Measurements from ENCODE around the gene BCAS3. TPM values are rescaled to one million over a fixed set of nuclear protein-coding genes. Genes with fewer than 3 reads are reported as not detected.
"Not testable (repeated sequence)": the region's sequence is repeated elsewhere in the genome, so short reads cannot be mapped to it uniquely, and the experiment has no call there.

The BCAS3 gene
- total and polyA plus RNA-seq, 2 donors = 6.9 to 12.4 TPM

GRCh38 chr17:61359513-61359912 is 681.9 kb downstream of the BCAS3 start:
- not testable (repeated sequence) for H3K4me3 ChIP-seq (ENCODE audit: low read length in 2 of 2); H3K4me1 ChIP-seq (ENCODE audit: control insufficient read depth in 2 of 2, insufficient read depth in 2 of 2, low read length in 2 of 2); H3K27ac ChIP-seq (ENCODE audit: low read depth in 1 of 2, low read length in 1 of 2); H3K9me3 ChIP-seq (ENCODE audit: control insufficient read depth in 2 of 2, insufficient read depth in 1 of 2, low read length in 1 of 2); H3K36me3 ChIP-seq (ENCODE audit: control insufficient read depth in 2 of 2, insufficient read depth in 2 of 2, low read length in 1 of 2); H3K27me3 ChIP-seq (ENCODE audit: control insufficient read depth in 2 of 2, insufficient read depth in 1 of 2, low read length in 1 of 2); DNase-seq (ENCODE audit: low read depth in 6 of 9, low spot score in 9 of 9)
- 99% methylated on average over 9 of the region's 9 CpGs for WGBS

DNA sequence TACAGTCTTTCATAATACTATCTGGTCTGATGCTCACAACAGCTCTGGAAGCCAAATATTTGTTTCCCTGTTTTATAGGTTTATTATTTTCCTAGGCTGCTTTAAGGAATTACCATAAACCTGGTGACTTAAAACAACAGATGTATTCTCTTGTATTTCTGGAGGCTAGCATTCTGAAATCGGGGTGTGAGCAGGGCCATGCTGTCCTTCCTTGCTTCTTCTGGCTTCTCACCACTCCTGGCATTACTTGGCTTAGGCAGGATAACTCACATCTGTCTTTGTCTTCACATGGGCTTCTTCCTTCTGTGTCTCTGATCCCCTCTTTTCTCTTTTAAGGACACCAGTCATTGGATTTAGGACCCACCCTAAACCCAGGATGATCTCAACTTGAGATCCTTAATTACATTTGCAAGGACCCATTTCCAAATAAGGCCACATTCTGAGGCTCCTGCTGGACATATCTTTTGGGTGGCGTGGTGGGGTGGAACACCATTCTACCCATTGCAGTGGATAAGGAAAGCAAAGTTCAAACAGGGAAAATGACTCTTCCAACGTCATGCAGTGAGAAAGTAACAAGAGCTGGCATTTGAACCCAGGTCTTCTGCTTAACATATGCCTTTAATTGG is 682.8 kb downstream of the BCAS3 start:
- H3K27ac ChIP-seq (ENCODE audit: low read depth in 1 of 2, low read length in 1 of 2) = no peak overlapping the region
- WGBS = 97% methylated on average over 3 of the region's 3 CpGs

DNA sequence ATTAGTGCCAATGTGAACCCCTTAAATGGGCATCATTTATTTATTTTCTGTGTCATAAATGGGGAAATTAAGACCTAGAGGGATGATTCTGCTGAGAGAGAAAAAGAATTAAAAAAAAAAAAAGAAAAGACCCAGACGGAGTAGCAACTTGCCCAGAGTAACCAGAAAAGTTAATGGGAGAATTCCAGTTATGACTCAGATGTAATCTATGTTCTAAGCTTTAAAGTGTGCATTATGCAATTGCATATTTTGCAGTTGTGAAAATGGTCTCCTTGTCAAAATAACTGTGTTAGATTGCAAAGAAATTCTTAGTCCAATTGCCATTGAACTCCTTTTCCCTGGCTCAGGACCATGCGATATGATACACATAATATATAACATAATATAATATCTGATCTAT is 683.4 kb downstream of the BCAS3 start:
- Histone ChIP-seq H3K4me3 (ENCODE audit: low read length in 2 of 2) (no peak overlapping the region), H3K27me3 (ENCODE audit: control insufficient read depth in 2 of 2, insufficient read depth in 1 of 2, low read length in 1 of 2) (no peaks in the 10 kb centered on the region), H3K27ac (ENCODE audit: low read depth in 1 of 2, low read length in 1 of 2) (no peak overlapping the region), H3K4me1 (ENCODE audit: control insufficient read depth in 2 of 2, insufficient read depth in 2 of 2, low read length in 2 of 2) (no peaks in the 10 kb centered on the region), H3K9me3 (ENCODE audit: control insufficient read depth in 2 of 2, insufficient read depth in 1 of 2, low read length in 1 of 2) (no peaks in the 10 kb centered on the region), H3K36me3 (ENCODE audit: control insufficient read depth in 2 of 2, insufficient read depth in 2 of 2, low read length in 1 of 2) (no peaks in the 10 kb centered on the region)
- no peak for DNase-seq (ENCODE audit: low read depth in 6 of 9, low spot score in 9 of 9)
- over 99% methylated on average over 2 of the region's 2 CpGs for WGBS

More for the DNA sequence above, 682.8 kb downstream of the BCAS3 start:
- H3K9me3 ChIP-seq (ENCODE audit: control insufficient read depth in 2 of 2, insufficient read depth in 1 of 2, low read length in 1 of 2) = no peaks in the 10 kb centered on the region
- H3K27me3 ChIP-seq (ENCODE audit: control insufficient read depth in 2 of 2, insufficient read depth in 1 of 2, low read length in 1 of 2) = no peaks in the 10 kb centered on the region
- H3K36me3 ChIP-seq (ENCODE audit: control insufficient read depth in 2 of 2, insufficient read depth in 2 of 2, low read length in 1 of 2) = no peaks in the 10 kb centered on the region
- no peak overlapping the region for H3K4me3 ChIP-seq (ENCODE audit: low read length in 2 of 2)
- H3K4me1 ChIP-seq (ENCODE audit: control insufficient read depth in 2 of 2, insufficient read depth in 2 of 2, low read length in 2 of 2) = no peaks in the 10 kb centered on the region
- DNase-seq (ENCODE audit: low read depth in 6 of 9, low spot score in 9 of 9) = no peak

DNA sequence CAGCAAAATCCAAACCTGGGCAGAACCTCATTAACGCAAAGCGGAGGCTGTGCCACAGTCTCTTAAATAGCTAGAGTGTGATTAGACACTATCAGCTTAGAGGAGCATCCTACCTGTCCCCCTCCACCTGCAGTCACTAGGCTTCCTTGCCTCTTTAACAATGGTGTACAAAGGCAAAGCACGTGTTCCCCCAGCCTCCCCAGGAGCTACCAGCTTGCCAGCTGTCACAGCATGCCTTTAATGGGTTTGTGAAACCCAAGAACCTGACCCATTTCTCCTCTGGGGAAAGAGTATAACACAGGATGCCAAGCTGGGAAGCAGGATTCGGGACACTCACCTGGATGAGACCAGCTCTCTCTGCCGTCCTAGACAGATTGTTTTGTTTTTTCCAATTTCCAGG is 684.7 kb downstream of the BCAS3 start:
- Histone ChIP-seq H3K27ac (ENCODE audit: low read depth in 1 of 2, low read length in 1 of 2) (no peak overlapping the region), H3K4me3 (ENCODE audit: low read length in 2 of 2) (no peak overlapping the region), H3K9me3 (ENCODE audit: control insufficient read depth in 2 of 2, insufficient read depth in 1 of 2, low read length in 1 of 2) (no peaks in the 10 kb centered on the region), H3K27me3 (ENCODE audit: control insufficient read depth in 2 of 2, insufficient read depth in 1 of 2, low read length in 1 of 2) (no peaks in the 10 kb centered on the region), H3K4me1 (ENCODE audit: control insufficient read depth in 2 of 2, insufficient read depth in 2 of 2, low read length in 2 of 2) (no peaks in the 10 kb centered on the region), H3K36me3 (ENCODE audit: control insufficient read depth in 2 of 2, insufficient read depth in 2 of 2, low read length in 1 of 2) (no peaks in the 10 kb centered on the region)
- DNase-seq (ENCODE audit: low read depth in 6 of 9, low spot score in 9 of 9) = no peak
- WGBS = 96% methylated on average over 5 of the region's 5 CpGs

DNA sequence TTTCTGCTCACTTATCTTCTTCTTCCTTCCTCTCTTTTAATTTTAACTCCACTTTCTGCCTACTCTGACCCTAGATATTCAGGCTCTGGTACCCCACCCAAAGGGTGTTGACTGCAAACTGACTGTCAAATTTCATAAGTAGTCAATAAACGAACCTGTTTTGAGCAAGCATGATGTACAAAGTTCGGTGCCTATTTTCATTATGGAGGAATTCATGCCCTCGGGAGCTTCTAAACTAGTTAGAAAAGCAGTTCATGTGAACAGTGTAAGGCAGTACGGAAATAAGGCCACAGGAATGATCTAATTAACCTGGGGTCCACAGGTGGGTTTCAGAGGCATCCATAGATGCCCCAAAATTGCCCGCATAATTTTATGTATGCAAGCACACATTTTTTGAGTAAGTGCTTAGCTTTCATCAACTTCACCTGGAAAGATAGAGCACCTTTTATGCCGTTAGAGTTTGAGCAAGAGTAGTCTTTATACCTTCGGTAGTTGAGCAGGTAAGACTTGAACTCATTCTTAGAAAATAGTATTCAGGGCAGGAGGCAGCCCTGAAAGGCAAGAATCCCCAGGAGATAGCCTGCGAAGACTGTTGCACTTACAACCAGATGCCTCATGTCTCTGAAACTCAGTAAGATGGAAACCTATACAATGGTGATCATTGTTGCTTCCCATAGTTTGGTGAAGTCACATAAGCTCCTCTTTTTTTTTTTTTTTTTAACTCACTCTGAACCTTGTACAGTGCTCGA is 685.4 kb downstream of the BCAS3 start:
- WGBS = 97% methylated on average over 9 of the region's 9 CpGs
- Histone ChIP-seq H3K4me3 (ENCODE audit: low read length in 2 of 2) (no peak overlapping the region), H3K9me3 (ENCODE audit: control insufficient read depth in 2 of 2, insufficient read depth in 1 of 2, low read length in 1 of 2) (no peaks in the 10 kb centered on the region)

GRCh38 chr17:61363601-61364462 is 686.2 kb downstream of the BCAS3 start:
- Histone ChIP-seq H3K27me3 (ENCODE audit: control insufficient read depth in 2 of 2, insufficient read depth in 1 of 2, low read length in 1 of 2) (no peaks in the 10 kb centered on the region), H3K9me3 (ENCODE audit: control insufficient read depth in 2 of 2, insufficient read depth in 1 of 2, low read length in 1 of 2) (no peaks in the 10 kb centered on the region), H3K4me3 (ENCODE audit: low read length in 2 of 2) (no peak overlapping the region), H3K36me3 (ENCODE audit: control insufficient read depth in 2 of 2, insufficient read depth in 2 of 2, low read length in 1 of 2) (no peaks in the 10 kb centered on the region), H3K27ac (ENCODE audit: low read depth in 1 of 2, low read length in 1 of 2) (no peak overlapping the region), H3K4me1 (ENCODE audit: control insufficient read depth in 2 of 2, insufficient read depth in 2 of 2, low read length in 2 of 2) (no peaks in the 10 kb centered on the region)
- WGBS = 97% methylated on average over 13 of the region's 13 CpGs
- DNase-seq (ENCODE audit: low read depth in 6 of 9, low spot score in 9 of 9) = no peak

More for the DNA sequence above, 685.4 kb downstream of the BCAS3 start:
- DNase-seq (ENCODE audit: low read depth in 6 of 9, low spot score in 9 of 9) = no peak
- H3K27ac ChIP-seq (ENCODE audit: low read depth in 1 of 2, low read length in 1 of 2) = no peak overlapping the region
- H3K36me3 ChIP-seq (ENCODE audit: control insufficient read depth in 2 of 2, insufficient read depth in 2 of 2, low read length in 1 of 2) = no peaks in the 10 kb centered on the region
- no peaks in the 10 kb centered on the region for H3K27me3 ChIP-seq (ENCODE audit: control insufficient read depth in 2 of 2, insufficient read depth in 1 of 2, low read length in 1 of 2)
- H3K4me1 ChIP-seq (ENCODE audit: control insufficient read depth in 2 of 2, insufficient read depth in 2 of 2, low read length in 2 of 2) = no peaks in the 10 kb centered on the region

DNA sequence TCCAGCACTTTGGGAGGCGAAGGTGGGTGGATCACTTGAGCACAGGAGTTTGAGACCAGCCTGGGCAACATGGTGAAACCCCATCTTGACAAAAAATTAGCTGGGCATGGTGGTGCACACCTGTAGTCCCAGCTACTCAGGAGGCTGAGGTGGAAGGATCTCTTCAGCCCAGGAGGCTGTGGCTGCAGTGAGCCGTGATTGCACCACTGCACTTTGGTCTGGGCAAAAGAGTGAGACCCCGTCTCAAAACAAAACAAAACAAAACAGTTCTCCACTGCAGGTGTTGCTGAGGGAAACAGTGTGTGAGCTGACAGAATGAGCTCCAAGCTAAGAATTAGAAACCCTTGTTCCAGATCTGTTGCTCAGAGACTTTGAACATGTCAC is 686.8 kb downstream of the BCAS3 start:
- no peak overlapping the region for H3K27ac ChIP-seq (ENCODE audit: low read depth in 1 of 2, low read length in 1 of 2)
- WGBS = 99% methylated on average over 3 of the region's 3 CpGs
- DNase-seq (ENCODE audit: low read depth in 6 of 9, low spot score in 9 of 9) = no peak
- H3K4me1 ChIP-seq (ENCODE audit: control insufficient read depth in 2 of 2, insufficient read depth in 2 of 2, low read length in 2 of 2) = no peaks in the 10 kb centered on the region
- H3K36me3 ChIP-seq (ENCODE audit: control insufficient read depth in 2 of 2, insufficient read depth in 2 of 2, low read length in 1 of 2) = no peaks in the 10 kb centered on the region
- H3K27me3 ChIP-seq (ENCODE audit: control insufficient read depth in 2 of 2, insufficient read depth in 1 of 2, low read length in 1 of 2) = no peaks in the 10 kb centered on the region
- no peak overlapping the region for H3K4me3 ChIP-seq (ENCODE audit: low read length in 2 of 2)
- no peaks in the 10 kb centered on the region for H3K9me3 ChIP-seq (ENCODE audit: control insufficient read depth in 2 of 2, insufficient read depth in 1 of 2, low read length in 1 of 2)

- Histone ChIP-seq H3K36me3 (ENCODE audit: control insufficient read depth in 2 of 2, insufficient read depth in 2 of 2, low read length in 1 of 2) (no peaks in the 10 kb centered on the region), H3K4me3 (ENCODE audit: low read length in 2 of 2) (no peak overlapping the region), H3K27ac (ENCODE audit: low read depth in 1 of 2, low read length in 1 of 2) (no peak overlapping the region), H3K27me3 (ENCODE audit: control insufficient read depth in 2 of 2, insufficient read depth in 1 of 2, low read length in 1 of 2) (no peaks in the 10 kb centered on the region), H3K9me3 (ENCODE audit: control insufficient read depth in 2 of 2, insufficient read depth in 1 of 2, low read length in 1 of 2) (no peaks in the 10 kb centered on the region), H3K4me1 (ENCODE audit: control insufficient read depth in 2 of 2, insufficient read depth in 2 of 2, low read length in 2 of 2) (no peaks in the 10 kb centered on the region)
- DNase-seq (ENCODE audit: low read depth in 6 of 9, low spot score in 9 of 9) = no peak
- WGBS = 97% methylated on average over 8 of the region's 8 CpGs
Measured at GRCh38 chr17:61366076-61366714, 688.5 kb downstream of the BCAS3 start.
